ENCODE measurements around the gene EEF1AKMT2.

EEF1AKMT2 gene

GRCh38 chr10:124725171-124725631, 66.5 kb downstream of the EEF1AKMT2 start:
- Histone ChIP-seq H3K4me3 (ENCODE audit: low read depth, low read length) (no peak overlapping the region), H3K9me3 (ENCODE audit: control insufficient read depth, insufficient read depth, low read length) (no peaks in the 10 kb centered on the region), H3K27me3 (ENCODE audit: control insufficient read depth, insufficient read depth, low read length) (no peaks in the 10 kb centered on the region), H3K4me1 (ENCODE audit: control insufficient read depth, insufficient read depth, low read length) (peaks cover 2% of the 10 kb centered on the region), H3K9ac (ENCODE audit: low read depth, low read length) (no peak overlapping the region), H3K36me3 (ENCODE audit: control insufficient read depth, insufficient read depth, low read length) (peaks cover 3% of the 10 kb centered on the region)

GRCh38 chr10:124724279-124725027, 67.2 kb downstream of the EEF1AKMT2 start:
- no peaks in the 10 kb centered on the region for H3K27me3 ChIP-seq (ENCODE audit: control insufficient read depth, insufficient read depth, low read length)
- H3K4me3 ChIP-seq (ENCODE audit: low read depth, low read length): no peak overlapping the region
- peaks cover 2% of the 10 kb centered on the region for H3K4me1 ChIP-seq (ENCODE audit: control insufficient read depth, insufficient read depth, low read length)
- H3K9me3 ChIP-seq (ENCODE audit: control insufficient read depth, insufficient read depth, low read length): no peaks in the 10 kb centered on the region
- no peak overlapping the region for H3K9ac ChIP-seq (ENCODE audit: low read depth, low read length)
- peaks cover 3% of the 10 kb centered on the region for H3K36me3 ChIP-seq (ENCODE audit: control insufficient read depth, insufficient read depth, low read length)

GRCh38 chr10:124723826-124724225, 67.9 kb downstream of the EEF1AKMT2 start:
- H3K36me3 ChIP-seq (ENCODE audit: control insufficient read depth, insufficient read depth, low read length): peaks cover 3% of the 10 kb centered on the region
- H3K9me3 ChIP-seq (ENCODE audit: control insufficient read depth, insufficient read depth, low read length): no peaks in the 10 kb centered on the region
- no peaks in the 10 kb centered on the region for H3K27me3 ChIP-seq (ENCODE audit: control insufficient read depth, insufficient read depth, low read length)
- H3K9ac ChIP-seq (ENCODE audit: low read depth, low read length): peak overlapping the region; percentile 4
- H3K4me1 ChIP-seq (ENCODE audit: control insufficient read depth, insufficient read depth, low read length): peaks cover 8% of the 10 kb centered on the region
- no peak overlapping the region for H3K4me3 ChIP-seq (ENCODE audit: low read depth, low read length)

GRCh38 chr10:124722798-124723783, 68.6 kb downstream of the EEF1AKMT2 start:
- H3K9me3 ChIP-seq (ENCODE audit: control insufficient read depth, insufficient read depth, low read length): no peaks in the 10 kb centered on the region
- peaks cover 7% of the 10 kb centered on the region for H3K4me1 ChIP-seq (ENCODE audit: control insufficient read depth, insufficient read depth, low read length)
- peak overlapping the region; percentile 4 for H3K9ac ChIP-seq (ENCODE audit: low read depth, low read length)
- no peak overlapping the region for H3K4me3 ChIP-seq (ENCODE audit: low read depth, low read length)
- no peaks in the 10 kb centered on the region for H3K27me3 ChIP-seq (ENCODE audit: control insufficient read depth, insufficient read depth, low read length)
- H3K36me3 ChIP-seq (ENCODE audit: control insufficient read depth, insufficient read depth, low read length): peaks cover 3% of the 10 kb centered on the region

GRCh38 chr10:124721330-124722045, 70.2 kb downstream of the EEF1AKMT2 start:
- H3K9me3 ChIP-seq (ENCODE audit: control insufficient read depth, insufficient read depth, low read length): no peaks in the 10 kb centered on the region
- H3K9ac ChIP-seq (ENCODE audit: low read depth, low read length): no peak overlapping the region
- no peaks in the 10 kb centered on the region for H3K27me3 ChIP-seq (ENCODE audit: control insufficient read depth, insufficient read depth, low read length)
- peaks cover 3% of the 10 kb centered on the region for H3K36me3 ChIP-seq (ENCODE audit: control insufficient read depth, insufficient read depth, low read length)
- peaks cover 6% of the 10 kb centered on the region for H3K4me1 ChIP-seq (ENCODE audit: control insufficient read depth, insufficient read depth, low read length)
- no peak overlapping the region for H3K4me3 ChIP-seq (ENCODE audit: low read depth, low read length)

- Histone ChIP-seq H3K4me3 (ENCODE audit: low read depth, low read length) (no peak overlapping the region), H3K36me3 (ENCODE audit: control insufficient read depth, insufficient read depth, low read length) (no peaks in the 10 kb centered on the region), H3K27me3 (ENCODE audit: control insufficient read depth, insufficient read depth, low read length) (no peaks in the 10 kb centered on the region), H3K9ac (ENCODE audit: low read depth, low read length) (no peak overlapping the region), H3K4me1 (ENCODE audit: control insufficient read depth, insufficient read depth, low read length) (peaks cover 6% of the 10 kb centered on the region), H3K9me3 (ENCODE audit: control insufficient read depth, insufficient read depth, low read length) (no peaks in the 10 kb centered on the region)
Measured at GRCh38 chr10:124719213-124719851, 72.4 kb downstream of the EEF1AKMT2 start.

- Histone ChIP-seq H3K4me1 (ENCODE audit: control insufficient read depth, insufficient read depth, low read length) (peaks cover 6% of the 10 kb centered on the region), H3K36me3 (ENCODE audit: control insufficient read depth, insufficient read depth, low read length) (no peaks in the 10 kb centered on the region), H3K4me3 (ENCODE audit: low read depth, low read length) (no peak overlapping the region), H3K27me3 (ENCODE audit: control insufficient read depth, insufficient read depth, low read length) (no peaks in the 10 kb centered on the region), H3K9ac (ENCODE audit: low read depth, low read length) (no peak overlapping the region), H3K9me3 (ENCODE audit: control insufficient read depth, insufficient read depth, low read length) (no peaks in the 10 kb centered on the region)
Measured at GRCh38 chr10:124717911-124718741, 73.6 kb downstream of the EEF1AKMT2 start.

- Histone ChIP-seq H3K27me3 (ENCODE audit: control insufficient read depth, insufficient read depth, low read length) (no peaks in the 10 kb centered on the region), H3K9me3 (ENCODE audit: control insufficient read depth, insufficient read depth, low read length) (no peaks in the 10 kb centered on the region), H3K4me1 (ENCODE audit: control insufficient read depth, insufficient read depth, low read length) (peaks cover 6% of the 10 kb centered on the region), H3K4me3 (ENCODE audit: low read depth, low read length) (no peak overlapping the region), H3K36me3 (ENCODE audit: control insufficient read depth, insufficient read depth, low read length) (no peaks in the 10 kb centered on the region), H3K9ac (ENCODE audit: low read depth, low read length) (no peak overlapping the region)
Measured at GRCh38 chr10:124717041-124717757, 74.5 kb downstream of the EEF1AKMT2 start.

GRCh38 chr10:124716369-124716768, 75.3 kb downstream of the EEF1AKMT2 start:
- H3K36me3 ChIP-seq (ENCODE audit: control insufficient read depth, insufficient read depth, low read length): no peaks in the 10 kb centered on the region
- no peak overlapping the region for H3K4me3 ChIP-seq (ENCODE audit: low read depth, low read length)
- H3K4me1 ChIP-seq (ENCODE audit: control insufficient read depth, insufficient read depth, low read length): peaks cover 6% of the 10 kb centered on the region
- no peaks in the 10 kb centered on the region for H3K27me3 ChIP-seq (ENCODE audit: control insufficient read depth, insufficient read depth, low read length)
- no peaks in the 10 kb centered on the region for H3K9me3 ChIP-seq (ENCODE audit: control insufficient read depth, insufficient read depth, low read length)
- no peak overlapping the region for H3K9ac ChIP-seq (ENCODE audit: low read depth, low read length)

GRCh38 chr10:124715439-124715838, 76.2 kb downstream of the EEF1AKMT2 start:
- peaks cover 6% of the 10 kb centered on the region for H3K4me1 ChIP-seq (ENCODE audit: control insufficient read depth, insufficient read depth, low read length)
- no peak overlapping the region for H3K9ac ChIP-seq (ENCODE audit: low read depth, low read length)
- H3K9me3 ChIP-seq (ENCODE audit: control insufficient read depth, insufficient read depth, low read length): no peaks in the 10 kb centered on the region
- no peaks in the 10 kb centered on the region for H3K27me3 ChIP-seq (ENCODE audit: control insufficient read depth, insufficient read depth, low read length)
- no peak overlapping the region for H3K4me3 ChIP-seq (ENCODE audit: low read depth, low read length)
- H3K36me3 ChIP-seq (ENCODE audit: control insufficient read depth, insufficient read depth, low read length): no peaks in the 10 kb centered on the region
